Measurements from ENCODE around the gene RASL12. TPM values are rescaled to one million over a fixed set of nuclear protein-coding genes. Genes with fewer than 3 reads are reported as not detected.
"Not testable (repeated sequence)": the region's sequence is repeated elsewhere in the genome, so short reads cannot be mapped to it uniquely, and the experiment has no call there.

The RASL12 gene
- not detected for total RNA-seq

DNA sequence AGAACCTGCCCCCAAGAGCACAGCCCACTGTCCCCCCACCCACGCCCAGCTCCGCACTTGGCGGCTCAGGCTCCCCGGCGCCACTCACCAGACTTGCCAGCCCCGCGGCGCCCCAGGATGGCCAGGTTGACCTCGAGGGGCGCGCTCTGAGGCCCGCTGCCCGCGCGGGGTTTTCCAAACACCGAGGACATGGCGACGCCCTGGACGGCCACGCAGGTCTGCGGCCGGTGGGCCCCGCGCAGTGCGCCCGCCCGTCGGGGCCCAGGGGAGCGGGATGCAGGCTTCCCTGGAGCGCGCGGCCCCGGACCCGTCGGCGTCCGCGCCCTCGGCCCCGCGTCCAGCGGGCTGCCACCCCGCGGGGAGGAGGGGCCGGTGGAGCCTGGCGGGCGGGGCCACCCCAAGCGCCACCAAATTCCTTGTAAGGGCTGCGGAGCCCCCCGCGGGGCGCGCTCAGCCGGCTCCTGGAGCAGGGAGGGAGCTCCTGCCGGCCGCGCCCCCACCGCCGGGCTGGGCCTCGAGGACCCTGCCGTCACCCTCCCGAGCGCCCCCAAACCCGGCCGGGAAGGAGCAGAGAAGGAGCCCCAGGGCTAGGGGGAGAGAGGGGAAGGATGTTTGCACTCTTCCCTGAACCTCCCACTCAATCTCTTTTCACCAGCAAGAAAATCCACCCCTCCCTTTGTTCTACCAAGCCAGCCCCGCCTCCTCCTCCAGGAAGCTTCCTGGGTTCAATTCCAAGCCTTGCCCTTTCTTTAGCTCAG lies at the start of gene RASL12:
Gene RASL12 (minus strand): TSS at position 347 of the 758 bp plus-strand sequence. CDS start 156 bp downstream, at position 191.
- Mint-ChIP-seq H3K27ac (no peak within 1 kb of the TSS), H3K36me3 (peaks cover 0 to 5% of the 10 kb centered on the region in 2 donors), H3K9me3 (no peaks in the 10 kb centered on the region)
- DNase-seq (ENCODE audit: low spot score in 2 of 2) = no peak
- ATAC-seq = peak in 1 of 2 donors; percentile 13

- no peak overlapping the region for H3K27ac Mint-ChIP-seq
- ATAC-seq = no peak
- peaks cover 0 to 13% of the 10 kb centered on the region in 2 donors for H3K36me3 Mint-ChIP-seq
- no peak for DNase-seq (ENCODE audit: low spot score in 2 of 2)
- no peaks in the 10 kb centered on the region for H3K9me3 Mint-ChIP-seq
Observed at GRCh38 chr15:65115542-65115941, 47.8 kb upstream of the RASL12 start.

- DNase-seq (ENCODE audit: low spot score in 2 of 2) (no peak), ATAC-seq (no peak)
- H3K36me3 Mint-ChIP-seq = peaks cover 0 to 13% of the 10 kb centered on the region in 2 donors
- H3K9me3 Mint-ChIP-seq = no peaks in the 10 kb centered on the region
- peak within 1 kb of the TSS in 1 of 2 donors; percentile 56 for H3K27ac Mint-ChIP-seq
Observed at GRCh38 chr15:65115086-65115485, 47.3 kb upstream of the RASL12 start, which contains the start of gene UBAP1L. TSS of gene UBAP1L (minus strand) at chr15:65115200. CDS start at chr15:65106215, 8,985 bp downstream.

- no peak for ATAC-seq
- no peaks in the 10 kb centered on the region for H3K36me3 Mint-ChIP-seq
- peak overlapping the region in 1 of 2 donors; percentile 9 for H3K27ac Mint-ChIP-seq
- DNase-seq (ENCODE audit: low spot score in 2 of 2) = peak in 1 of 2 donors; percentile 18
- H3K9me3 Mint-ChIP-seq = no peaks in the 10 kb centered on the region
Observed at GRCh38 chr15:65110676-65111292, 43.0 kb upstream of the RASL12 start.

- H3K27ac Mint-ChIP-seq = peak overlapping the region; percentile 63 to 70
- peak in 1 of 2 donors; percentile 26 for ATAC-seq
Observed at GRCh38 chr15:65106011-65106590, 38.3 kb upstream of the RASL12 start.

GRCh38 chr15:65105038-65105437 lies 37.2 kb upstream of the RASL12 start:
- no peak for ATAC-seq
- DNase-seq (ENCODE audit: low spot score in 2 of 2) = no peak
- Mint-ChIP-seq H3K36me3 (peaks cover 0 to 7% of the 10 kb centered on the region in 2 donors), H3K27ac (no peak overlapping the region), H3K9me3 (no peaks in the 10 kb centered on the region)

More at GRCh38 chr15:65106011-65106590, 38.3 kb upstream of the RASL12 start:
- Mint-ChIP-seq H3K9me3 (no peaks in the 10 kb centered on the region), H3K36me3 (peaks cover 0 to 7% of the 10 kb centered on the region in 2 donors)
- DNase-seq (ENCODE audit: low spot score in 2 of 2) = peak in 1 of 2 donors; percentile 48

DNA sequence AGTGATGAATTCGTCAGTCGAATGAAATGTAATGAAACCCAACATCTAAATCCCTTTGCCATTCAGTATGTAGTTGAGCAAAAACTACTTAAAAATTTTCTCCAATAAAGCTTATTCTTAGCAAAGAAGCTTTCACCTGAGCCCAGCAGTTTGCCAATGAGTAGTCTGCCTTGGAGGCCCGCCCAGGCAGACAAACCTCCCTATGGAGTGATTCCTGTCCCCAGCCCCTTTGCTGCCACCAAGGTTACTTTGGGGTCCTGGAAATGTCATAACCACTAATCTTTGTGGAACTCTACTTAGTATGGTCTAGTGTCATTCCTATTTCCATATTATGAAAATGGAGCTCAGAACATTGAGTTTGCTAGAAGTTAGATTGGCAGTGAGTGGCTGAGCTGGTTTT lies 35.1 kb upstream of the RASL12 start:
- H3K36me3 Mint-ChIP-seq = peaks cover 0 to 7% of the 10 kb centered on the region in 2 donors
- ATAC-seq = no peak
- no peaks in the 10 kb centered on the region for H3K9me3 Mint-ChIP-seq
- peak overlapping the region in 1 of 2 donors; percentile 4 for H3K27ac Mint-ChIP-seq
- DNase-seq (ENCODE audit: low spot score in 2 of 2) = no peak

DNA sequence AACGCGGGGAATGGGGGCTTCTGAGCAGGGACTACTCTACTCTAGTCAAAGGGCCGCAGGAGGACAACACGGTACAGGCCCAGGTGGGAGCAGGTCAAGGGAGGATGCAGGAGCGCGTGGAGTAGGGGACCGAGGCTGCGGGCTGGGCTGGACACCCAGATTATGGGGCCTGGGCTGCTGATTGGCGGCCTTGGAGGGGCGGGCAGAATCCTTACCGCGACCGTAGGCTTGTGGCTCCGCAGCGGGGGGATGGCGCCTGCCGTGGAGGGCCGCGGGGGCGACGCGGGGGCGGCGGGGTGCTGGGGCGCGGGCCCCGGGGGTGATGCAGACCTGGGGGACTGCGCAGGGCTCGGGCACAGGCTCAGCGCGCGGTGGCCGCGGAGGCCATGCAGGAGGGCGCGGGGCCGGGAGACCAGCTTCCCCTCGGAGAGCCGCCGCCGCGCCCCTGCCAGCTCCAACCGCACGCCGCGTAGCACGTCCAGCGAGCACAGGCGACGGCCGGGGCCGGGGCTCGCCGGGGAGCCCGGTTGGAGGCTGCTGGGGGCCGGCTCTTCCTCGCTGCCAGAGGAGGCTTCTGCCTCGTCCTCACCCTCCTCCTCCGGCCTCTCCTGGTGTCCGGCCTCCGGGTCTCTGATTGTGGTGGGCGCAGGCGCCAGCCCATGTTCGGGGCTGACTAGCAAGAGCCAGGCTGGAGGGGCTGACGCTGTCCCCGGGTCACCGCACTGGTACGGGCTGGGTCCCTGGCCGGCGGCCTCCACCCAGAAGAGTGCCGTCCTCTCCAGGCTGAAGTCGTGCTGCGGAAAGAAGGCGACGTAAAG lies 34.3 kb upstream of the RASL12 start:
- Mint-ChIP-seq H3K36me3 (peaks cover 0 to 7% of the 10 kb centered on the region in 2 donors), H3K9me3 (no peaks in the 10 kb centered on the region), H3K27ac (peak overlapping the region in 1 of 2 donors; percentile 6)
- ATAC-seq = no peak
- peak in 1 of 2 donors; percentile 44 for DNase-seq (ENCODE audit: low spot score in 2 of 2)

DNA sequence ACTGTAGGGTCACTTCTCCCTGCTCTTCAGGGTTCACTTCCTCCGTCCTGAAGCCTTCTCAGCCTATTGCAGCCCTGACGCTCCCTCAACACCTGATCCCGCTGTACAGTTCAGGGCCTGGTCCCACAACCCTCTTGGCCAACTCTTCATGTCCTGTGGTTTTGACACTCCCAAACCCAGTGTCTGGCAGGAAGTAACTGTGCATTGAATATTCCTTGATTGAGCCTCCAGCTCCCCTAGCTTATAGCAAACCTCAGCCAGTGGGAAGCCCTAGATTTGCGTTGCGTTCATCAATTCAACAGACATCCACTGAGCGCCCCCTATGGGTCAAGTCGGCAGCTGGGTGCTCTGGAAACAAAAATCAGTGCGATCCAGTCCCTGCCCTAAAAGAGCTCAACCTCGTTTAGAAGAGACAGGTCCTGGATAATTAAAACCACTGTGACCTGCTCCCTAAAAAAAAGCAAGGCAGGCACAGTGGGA lies 33.7 kb upstream of the RASL12 start:
- peak; percentile 40 to 75 for DNase-seq (ENCODE audit: low spot score in 2 of 2)
- Mint-ChIP-seq H3K36me3 (peaks cover 0 to 7% of the 10 kb centered on the region in 2 donors), H3K9me3 (no peaks in the 10 kb centered on the region), H3K27ac (peak overlapping the region in 1 of 2 donors; percentile 6)
- ATAC-seq = peak in 1 of 2 donors; percentile 38

DNA sequence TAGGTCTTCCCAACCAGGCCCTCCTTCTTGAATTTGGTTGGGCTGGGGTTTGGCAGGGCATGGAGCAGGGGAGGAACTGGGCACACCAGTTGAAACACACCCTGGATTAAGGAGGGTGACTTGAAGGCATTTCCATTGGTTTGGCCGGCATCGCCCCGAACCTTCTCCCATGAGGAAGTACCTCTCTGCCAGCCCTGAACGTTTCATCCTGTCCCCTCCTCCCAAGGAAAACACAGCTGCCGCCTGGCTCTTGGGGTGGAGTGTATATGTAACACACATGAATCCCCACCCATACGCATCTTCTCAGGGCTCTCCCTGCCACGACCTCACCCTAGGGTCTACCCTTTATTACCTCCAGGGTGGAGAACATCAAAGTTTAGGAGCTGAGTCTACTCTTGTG lies 32.7 kb upstream of the RASL12 start:
- ATAC-seq = no peak
- Mint-ChIP-seq H3K27ac (peak overlapping the region in 1 of 2 donors; percentile 82), H3K9me3 (no peaks in the 10 kb centered on the region), H3K36me3 (peaks cover 0 to 7% of the 10 kb centered on the region in 2 donors)
- DNase-seq (ENCODE audit: low spot score in 2 of 2) = peak in 1 of 2 donors; percentile 28

GRCh38 chr15:65099801-65100200 lies 32.0 kb upstream of the RASL12 start:
- not testable (repeated sequence) for H3K27ac Mint-ChIP-seq; H3K9me3 Mint-ChIP-seq; H3K36me3 Mint-ChIP-seq; DNase-seq (ENCODE audit: low spot score in 2 of 2); ATAC-seq

- Mint-ChIP-seq H3K9me3 (no peaks in the 10 kb centered on the region), H3K27ac (no peak overlapping the region), H3K36me3 (peaks cover 0 to 7% of the 10 kb centered on the region in 2 donors)
- ATAC-seq = no peak
- DNase-seq (ENCODE audit: low spot score in 2 of 2) = peak in 1 of 2 donors; percentile 13
Observed at GRCh38 chr15:65099336-65099735, 31.5 kb upstream of the RASL12 start.

DNA sequence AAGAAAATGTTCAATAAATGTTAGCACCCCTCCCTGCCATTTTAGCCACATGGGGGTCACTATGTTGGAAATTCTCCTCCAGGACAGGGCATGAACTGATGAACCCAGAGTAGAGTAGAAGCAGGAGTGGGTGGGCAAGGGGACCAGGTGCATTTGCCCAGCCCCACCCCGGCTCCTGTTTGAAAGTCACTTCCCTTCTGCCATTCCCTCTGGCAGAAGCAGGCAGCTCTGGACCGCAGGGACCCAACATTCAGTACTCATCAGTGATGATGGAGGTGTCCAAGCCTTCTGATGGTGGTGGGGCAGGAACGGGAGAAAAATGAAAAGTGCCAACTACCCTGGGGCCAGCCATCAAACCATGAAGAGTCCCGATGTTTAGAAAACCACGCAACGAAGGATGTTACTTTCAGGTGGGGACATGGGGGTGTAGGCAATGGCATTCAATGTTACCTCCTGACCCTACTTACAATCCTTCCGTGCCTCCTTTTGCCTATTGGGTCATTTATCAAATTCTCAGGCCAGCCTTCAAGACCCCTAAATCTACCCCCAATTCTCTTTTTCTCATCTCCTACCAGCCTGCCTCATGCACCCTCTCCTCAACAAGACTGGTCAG lies 30.0 kb upstream of the RASL12 start:
- ATAC-seq (no peak), DNase-seq (ENCODE audit: low spot score in 2 of 2) (peak in 1 of 2 donors; percentile 37)
- Mint-ChIP-seq H3K27ac (peak overlapping the region in 1 of 2 donors; percentile 3), H3K9me3 (no peaks in the 10 kb centered on the region), H3K36me3 (peaks cover 0 to 7% of the 10 kb centered on the region in 2 donors)

DNA sequence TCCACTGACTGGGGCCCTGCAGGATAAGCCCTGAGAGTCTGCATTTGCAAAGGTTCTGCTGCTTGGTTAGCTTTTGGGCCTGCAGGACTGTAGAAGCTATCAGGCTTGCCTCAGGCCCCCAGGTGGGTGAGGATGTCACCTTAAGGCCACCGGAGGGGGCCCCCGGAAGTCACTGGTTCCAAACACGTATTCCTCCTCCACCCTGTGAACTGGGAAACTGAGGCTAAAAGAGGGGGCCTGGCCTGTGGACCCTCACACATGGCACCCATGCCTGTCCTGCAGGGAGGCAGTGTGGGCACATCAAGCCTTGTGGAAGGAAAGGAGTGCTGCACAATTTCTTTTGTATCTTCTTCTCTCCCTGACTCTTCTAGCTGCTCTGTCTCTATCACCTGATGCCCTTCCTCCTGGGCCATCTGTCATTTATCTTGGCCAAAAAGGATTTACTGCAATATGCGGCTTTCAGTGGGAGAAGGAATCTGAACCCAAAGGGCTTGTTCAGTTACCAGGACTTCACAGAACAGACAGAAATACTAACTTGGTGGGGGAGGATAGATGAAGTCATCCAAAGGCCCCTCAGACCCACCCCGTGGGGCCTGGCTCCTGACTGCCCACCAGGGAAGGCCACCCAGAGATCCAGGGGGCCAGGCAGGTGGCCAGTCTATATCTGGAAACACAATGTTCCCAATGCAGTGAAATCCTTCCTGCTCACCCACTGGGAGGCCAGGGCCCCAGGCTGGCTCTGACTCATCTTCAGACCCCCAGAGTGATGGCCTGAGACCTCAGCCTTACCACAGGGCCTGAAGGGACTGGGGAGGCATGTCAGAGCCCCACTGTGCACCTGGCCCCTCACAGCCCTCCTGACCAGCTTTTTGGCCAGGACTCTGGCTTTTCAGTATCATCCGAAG lies 28.9 kb upstream of the RASL12 start:
- DNase-seq (ENCODE audit: low spot score in 2 of 2) (no peak), ATAC-seq (no peak)
- Mint-ChIP-seq H3K9me3 (no peaks in the 10 kb centered on the region), H3K36me3 (peaks cover 0 to 6% of the 10 kb centered on the region in 2 donors), H3K27ac (peak overlapping the region in 1 of 2 donors; percentile 67)

DNA sequence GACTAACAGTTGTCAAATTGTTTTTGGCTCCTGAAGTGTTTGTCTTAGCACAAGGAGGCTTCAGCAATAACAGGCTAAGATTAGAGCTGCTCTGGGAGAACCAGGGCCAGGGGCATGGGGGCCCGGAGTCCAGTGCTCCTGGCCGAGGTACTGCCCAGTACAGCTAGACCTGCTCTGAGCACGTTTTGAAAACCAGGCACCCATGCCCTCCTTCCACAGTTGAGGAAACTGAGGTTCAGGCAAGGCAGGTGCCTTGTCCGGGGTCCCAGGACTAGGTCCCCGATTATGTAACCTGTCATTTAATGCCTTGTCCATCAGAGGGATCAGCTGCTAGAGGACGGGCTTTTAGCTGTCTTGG lies 27.9 kb upstream of the RASL12 start:
- Mint-ChIP-seq H3K36me3 (no peaks in the 10 kb centered on the region), H3K27ac (no peak overlapping the region), H3K9me3 (no peaks in the 10 kb centered on the region)
- no peak for DNase-seq (ENCODE audit: low spot score in 2 of 2)
- ATAC-seq = no peak
